Chondrocyte (in vitro differentiated cells): ENCODE measurements around the gene TUFT1. TPM values are rescaled to one million over a fixed set of nuclear protein-coding genes. Genes with fewer than 3 reads are reported as not detected.
"Not testable (repeated sequence)": the region's sequence is repeated elsewhere in the genome, so short reads cannot be mapped to it uniquely, and the experiment has no call there.

Experiments used
- DNase-seq: peaks from one replicate; pipeline ENCODE4 v3.0.0; 2021; ENCODE audit warnings: mixed read lengths, low spot score
- H3K27ac Mint-ChIP-seq: one replicate; pipeline ENCODE4 v1.8.0; 2021; ENCODE audit warnings: mild to moderate bottlenecking, moderate library complexity, mixed read lengths; ENCODE audit not compliant: unreplicated experiment
- H3K27me3 Mint-ChIP-seq: 2 replicates; pipeline ENCODE4 v1.8.0; 2021; ENCODE audit warnings: low read depth, mixed read lengths
- H3K36me3 Mint-ChIP-seq: 2 replicates; pipeline ENCODE4 v1.8.0; 2021; ENCODE audit warnings: low read depth, mixed read lengths
- H3K4me1 Mint-ChIP-seq: 2 replicates; pipeline ENCODE4 v1.8.0; 2021; ENCODE audit warnings: low read depth, mild to moderate bottlenecking, mixed read lengths
- H3K4me3 Mint-ChIP-seq: one replicate; pipeline ENCODE4 v1.8.0; 2021; ENCODE audit warnings: mild to moderate bottlenecking, moderate library complexity, mixed read lengths; ENCODE audit not compliant: unreplicated experiment
- H3K9me3 Mint-ChIP-seq: 2 replicates; pipeline ENCODE4 v1.8.0; 2021; ENCODE audit warnings: low read depth, mixed read lengths
- total RNA-seq: library from RNA; stranded (reverse); gene quantifications from 3 replicates; pipeline ENCODE4 v1.2.1, GENCODE V29; 2021
- TF ChIP-seq, protein P1 (sequence below): fragments of 200-600 bp; sonication (generic); IDR thresholded peaks from 2 replicates; pipeline ENCODE4 v1.5.0; 2021; ENCODE audit warnings: antibody characterized with exemption, mild to moderate bottlenecking, moderate library complexity

Gene TUFT1
- total RNA-seq, 1 donor from 2014 or later, result 33.0 TPM

GRCh38 chr1:151615711-151616504, 75.8 kb downstream of the TUFT1 start:
- Mint-ChIP-seq H3K27ac (peak overlapping the region; percentile 70), H3K36me3 (peaks cover 1% of the 10 kb centered on the region), H3K4me1 (peaks cover 64% of the 10 kb centered on the region), H3K27me3 (no peaks in the 10 kb centered on the region), H3K9me3 (no peaks in the 10 kb centered on the region), H3K4me3 (no peak overlapping the region)
- no peak for DNase-seq
- TF ChIP-seq, protein P1, sequence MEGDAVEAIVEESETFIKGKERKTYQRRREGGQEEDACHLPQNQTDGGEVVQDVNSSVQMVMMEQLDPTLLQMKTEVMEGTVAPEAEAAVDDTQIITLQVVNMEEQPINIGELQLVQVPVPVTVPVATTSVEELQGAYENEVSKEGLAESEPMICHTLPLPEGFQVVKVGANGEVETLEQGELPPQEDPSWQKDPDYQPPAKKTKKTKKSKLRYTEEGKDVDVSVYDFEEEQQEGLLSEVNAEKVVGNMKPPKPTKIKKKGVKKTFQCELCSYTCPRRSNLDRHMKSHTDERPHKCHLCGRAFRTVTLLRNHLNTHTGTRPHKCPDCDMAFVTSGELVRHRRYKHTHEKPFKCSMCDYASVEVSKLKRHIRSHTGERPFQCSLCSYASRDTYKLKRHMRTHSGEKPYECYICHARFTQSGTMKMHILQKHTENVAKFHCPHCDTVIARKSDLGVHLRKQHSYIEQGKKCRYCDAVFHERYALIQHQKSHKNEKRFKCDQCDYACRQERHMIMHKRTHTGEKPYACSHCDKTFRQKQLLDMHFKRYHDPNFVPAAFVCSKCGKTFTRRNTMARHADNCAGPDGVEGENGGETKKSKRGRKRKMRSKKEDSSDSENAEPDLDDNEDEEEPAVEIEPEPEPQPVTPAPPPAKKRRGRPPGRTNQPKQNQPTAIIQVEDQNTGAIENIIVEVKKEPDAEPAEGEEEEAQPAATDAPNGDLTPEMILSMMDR, result no peak

DNA sequence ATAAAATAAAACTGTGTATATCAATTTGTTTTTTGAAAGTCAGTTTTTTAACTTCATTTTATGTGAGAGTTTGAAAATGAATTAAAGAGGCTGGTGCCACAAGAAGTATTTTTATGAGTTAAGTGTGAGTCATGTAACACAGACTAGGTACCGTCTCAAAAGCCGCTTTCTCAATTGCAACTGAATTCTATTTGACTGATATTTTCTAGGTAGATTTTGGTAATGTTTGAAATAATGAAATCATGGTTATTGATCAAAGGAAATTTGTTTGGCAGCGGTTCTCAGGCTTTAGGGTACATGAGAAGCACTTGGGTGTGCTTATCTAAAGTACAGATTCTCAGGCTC, 76.4 kb downstream of the TUFT1 start:
- peak overlapping the region; percentile 70 for H3K27ac Mint-ChIP-seq
- H3K36me3 Mint-ChIP-seq, result peaks cover 1% of the 10 kb centered on the region
- H3K4me1 Mint-ChIP-seq, result peaks cover 65% of the 10 kb centered on the region
- H3K4me3 Mint-ChIP-seq, result no peak overlapping the region
- no peaks in the 10 kb centered on the region for H3K9me3 Mint-ChIP-seq
- TF ChIP-seq, protein P1, result no peak
- no peak for DNase-seq
- H3K27me3 Mint-ChIP-seq, result no peaks in the 10 kb centered on the region

DNA sequence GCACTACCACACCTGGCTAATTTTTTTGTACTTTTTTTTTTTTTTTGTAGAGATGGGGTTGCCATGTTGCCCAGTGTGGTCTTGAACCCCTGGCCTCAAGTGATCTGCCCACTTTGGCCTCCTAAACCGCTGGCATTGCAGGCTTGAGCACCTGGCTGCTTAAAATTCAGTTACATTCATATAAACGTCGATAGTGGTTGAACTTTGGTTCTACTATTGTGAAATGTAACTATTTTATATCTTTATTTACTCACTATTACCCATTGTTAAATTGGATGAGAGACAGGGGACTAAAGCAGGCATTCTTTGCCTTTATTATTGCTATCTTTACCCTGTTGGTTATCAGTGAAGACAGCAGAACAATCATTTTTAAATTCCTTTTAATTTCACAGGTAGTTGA, 77.9 kb downstream of the TUFT1 start:
- Mint-ChIP-seq H3K4me1 (peaks cover 66% of the 10 kb centered on the region), H3K4me3 (no peak overlapping the region), H3K9me3 (no peaks in the 10 kb centered on the region), H3K27ac (no peak overlapping the region), H3K36me3 (no peaks in the 10 kb centered on the region), H3K27me3 (no peaks in the 10 kb centered on the region)
- DNase-seq, result no peak
- TF ChIP-seq, protein P1, result no peak

DNA sequence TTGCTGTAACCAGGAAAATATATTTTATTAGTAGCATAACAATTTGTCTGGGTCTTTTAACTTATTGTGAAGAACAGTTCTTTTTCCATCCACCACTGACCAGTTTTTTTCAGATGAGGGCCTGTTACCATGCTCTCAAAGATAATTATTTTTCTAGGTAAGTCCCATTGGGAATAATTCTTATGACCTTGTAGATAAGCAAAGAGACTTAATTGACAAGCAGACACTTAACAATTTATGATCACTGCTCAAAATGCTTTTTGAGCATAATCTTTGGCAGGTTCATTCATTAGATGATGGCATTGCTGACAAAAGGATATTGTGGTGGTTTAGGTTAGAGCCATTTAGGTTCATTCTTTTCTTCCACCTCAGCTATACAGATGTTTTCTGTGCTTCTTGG, 78.4 kb downstream of the TUFT1 start:
- no peaks in the 10 kb centered on the region for H3K9me3 Mint-ChIP-seq
- H3K4me1 Mint-ChIP-seq, result peaks cover 62% of the 10 kb centered on the region
- peak overlapping the region; percentile 8 for H3K27ac Mint-ChIP-seq
- H3K4me3 Mint-ChIP-seq, result no peak overlapping the region
- H3K36me3 Mint-ChIP-seq, result no peaks in the 10 kb centered on the region
- H3K27me3 Mint-ChIP-seq, result no peaks in the 10 kb centered on the region
- TF ChIP-seq, protein P1, result no peak
- no peak for DNase-seq

DNA sequence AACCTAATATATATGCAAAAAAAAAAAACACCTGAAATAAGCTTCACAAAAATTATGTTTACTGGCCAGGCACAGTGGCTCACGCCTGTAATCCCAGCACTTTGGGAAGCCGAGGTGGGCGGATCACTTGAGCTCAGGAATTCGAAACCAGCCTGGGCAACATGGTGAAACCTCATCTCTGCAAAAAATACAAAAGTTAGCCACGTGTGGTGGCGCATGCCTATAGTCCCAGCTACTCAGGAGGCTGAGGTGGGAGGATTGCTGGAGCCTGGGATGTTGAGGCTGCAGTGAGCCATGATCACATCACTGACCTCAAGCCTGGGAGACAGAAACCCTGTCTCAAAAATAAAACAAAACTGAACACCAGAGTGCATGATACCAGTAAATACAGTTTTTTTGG, 78.9 kb downstream of the TUFT1 start:
- not testable (repeated sequence) for H3K27me3 Mint-ChIP-seq, DNase-seq, H3K36me3 Mint-ChIP-seq, H3K4me3 Mint-ChIP-seq, H3K9me3 Mint-ChIP-seq
- peaks cover 56% of the 10 kb centered on the region for H3K4me1 Mint-ChIP-seq
- peak overlapping the region; percentile 49 for H3K27ac Mint-ChIP-seq
